K562 (cell line): Measurements from ENCODE around the gene SPSB1. TPM values are rescaled to one million over a fixed set of nuclear protein-coding genes. Genes with fewer than 3 reads are reported as not detected.

ENCODE experiments used
- ATAC-seq: fragments of 200-7000 bp; cut with Tn5 transposase; 3 replicates; pipeline ENCODE4 v1.9.1; 2020; ENCODE audit warnings: moderate library complexity
- BruUV-seq: library from RNA; stranded (reverse); fragments of 400-500 nt; replicated peaks from 2 replicates; lab custom pipeline; 2021; lab: Mats Ljungman, UMichigan
- CTCF ChIA-PET: fragments of 300-600 bp; formaldehyde crosslinking; extraction: SDS; loops from one replicate; lab custom pipeline; 2021; ENCODE audit warnings: low intra/inter-chr PET ratio; lab: Yijun Ruan, JAX
- POLR2A ChIA-PET: fragments of 300-600, 350-650 bp; sonication (Branson Sonifier 250); formaldehyde crosslinking; extraction: SDS; loops from one replicate; lab custom pipeline; 2021; ENCODE audit warnings: antibody characterized with exemption, inconsistent platforms; lab: Yijun Ruan, JAX
- DNase-seq, 4 experiments: peaks; one replicate each; pipeline versions ENCODE4 v3.0.0 to v3.0.0-alpha.2; 2011 to 2018; ENCODE audit warnings: low spot score in 3 of 4, mixed read lengths in 3 of 4; ENCODE audit errors: extremely low read depth in 1 of 4
- FAIRE-seq: peaks from 2 replicates; lab custom pipeline; 2011; peaks lifted over from hg19 to GRCh38; lab: Jason Lieb, UNC
- H2AFZ ChIP-seq: 2 replicates; pipeline ENCODE4 v1.6.0; 2011; ENCODE audit warnings: low read depth, low read length, control low read depth, inconsistent platforms
- H3K27ac ChIP-seq: fragments of 200-600 bp; 3 replicates; pipeline ENCODE4 v1.8.0; 2011; ENCODE audit warnings: low read depth, mild to moderate bottlenecking, control low read depth, inconsistent platforms, low read length, moderate library complexity, mixed read lengths; ENCODE audit errors: extremely low read depth
- H3K27me3 ChIP-seq, 2 experiments: fragments of 300-600 bp in 1 of 2; 2 replicates in 1 of 2; 3 replicates in 1 of 2; pipeline versions ENCODE4 v1.6.0 to v1.8.0; 2011; ENCODE audit warnings: inconsistent platforms in 2 of 2, low read length in 2 of 2, mild to moderate bottlenecking in 1 of 2, mixed read lengths in 1 of 2, moderate library complexity in 1 of 2; ENCODE audit not compliant: control insufficient read depth in 2 of 2, insufficient read depth in 2 of 2
- H3K36me3 ChIP-seq: fragments of 300-600 bp; 3 replicates; pipeline ENCODE4 v1.8.0; 2011; ENCODE audit warnings: mild to moderate bottlenecking, low read length, inconsistent platforms; ENCODE audit not compliant: control insufficient read depth, insufficient read depth
- H3K4me1 ChIP-seq, 2 experiments: fragments of 200-600 bp in 1 of 2; replicated peaks in 1 of 2; 2 replicates in 1 of 2; 3 replicates in 1 of 2; pipeline versions ENCODE4 v1.5.1 to v1.8.0; 2011; ENCODE audit warnings: inconsistent platforms in 2 of 2, low read length in 2 of 2, mild to moderate bottlenecking in 1 of 2, mixed read lengths in 1 of 2, moderate library complexity in 1 of 2; ENCODE audit not compliant: control insufficient read depth in 2 of 2, insufficient read depth in 2 of 2
- H3K4me2 ChIP-seq: 2 replicates; pipeline ENCODE4 v1.6.1; 2011; ENCODE audit warnings: low read length, control low read depth, inconsistent platforms, mixed read lengths; ENCODE audit not compliant: insufficient read depth
- H3K4me3 ChIP-seq: fragments of 200-600 bp; sonication (generic), shearing (Covaris generic); 2 replicates; pipeline ENCODE4 v1.5.1; 2016; ENCODE audit warnings: control low read depth, inconsistent platforms
- H3K79me2 ChIP-seq: fragments of 200-600 bp; 3 replicates; pipeline ENCODE4 v1.8.0; 2011; ENCODE audit warnings: low read length, inconsistent platforms; ENCODE audit not compliant: control insufficient read depth, insufficient read depth
- H3K9ac ChIP-seq, 2 experiments: 2 replicates each; pipeline versions ENCODE4 v1.6.0 to v1.6.1; 2011; ENCODE audit warnings: low read depth in 2 of 2, low read length in 2 of 2, control low read depth in 1 of 2, inconsistent platforms in 1 of 2, mild to moderate bottlenecking in 1 of 2, mixed read lengths in 1 of 2; ENCODE audit not compliant: insufficient read depth in 1 of 2
- H3K9me1 ChIP-seq: one replicate; pipeline ENCODE4 v1.6.0; 2011; ENCODE audit warnings: inconsistent platforms, mild to moderate bottlenecking, low read length, moderate library complexity; ENCODE audit not compliant: control insufficient read depth, insufficient read depth
- H3K9me3 ChIP-seq: replicated peaks from 2 replicates; pipeline ENCODE4 v1.5.1; 2011; ENCODE audit warnings: low read depth, low read length, inconsistent platforms; ENCODE audit not compliant: control insufficient read depth, insufficient read depth
- H4K20me1 ChIP-seq: replicated peaks from 2 replicates; pipeline ENCODE4 v1.6.1; 2011; ENCODE audit warnings: low read length, inconsistent platforms, mixed read lengths; ENCODE audit not compliant: control insufficient read depth, insufficient read depth
- BMI1 ChIP-seq: fragments of 150-350 bp; IDR thresholded peaks from 2 replicates; pipeline ENCODE4 v1.6.1; 2014; ENCODE audit warnings: low read length
- POLR2B ChIP-seq: fragments of 450-650 bp; IDR thresholded peaks from 2 replicates; pipeline ENCODE4 v1.6.1; 2018; ENCODE audit warnings: low read depth; ENCODE audit not compliant: partially characterized antibody
- SP1 ChIP-seq: sonication (generic); formaldehyde crosslinking; IDR thresholded peaks from 2 replicates; pipeline ENCODE4 v1.8.1; 2022; ENCODE audit warnings: mild to moderate bottlenecking, missing genetic modification reagents
- ZNF324 ChIP-seq: fragments of 250-450 bp; sonication (Bioruptor Pico); IDR thresholded peaks from 2 replicates; pipeline ENCODE4 v1.4.0; 2020; ENCODE audit warnings: mild to moderate bottlenecking
- ZNF512 ChIP-seq: IDR thresholded peaks from 2 replicates; pipeline ENCODE4 v1.6.1; 2016; ENCODE audit warnings: missing genetic modification characterization, missing compliant biosample characterization
- WGBS: fragments of 100-300 bp; shearing (Covaris generic); methylation state at CpG from one replicate; pipeline ENCODE4 v1.1.6; 2016; ENCODE audit warnings: low coverage, mixed read lengths; ENCODE audit not compliant: insufficient coverage; ENCODE audit errors: missing lambda C conversion rate; 5-methylcytosine and 5-hydroxymethylcytosine counted together
- in situ Hi-C: fragments of 300-500 bp; cut with MboI; formaldehyde crosslinking; loops from 4 replicates; pipeline ENCODE4 v1.15.0; 2018; ENCODE audit warnings: inconsistent platforms, mixed read lengths
- intact Hi-C: fragments of 100-400 bp; cut with micrococcal nuclease; formaldehyde crosslinking; loops from 2 replicates; pipeline ENCODE4 v1.14.2; 2022
- polyA plus RNA-seq, 8 experiments: library from polyadenylated mRNA; depleted of rRNA in 4 of 8; stranded (reverse) in 5 of 8; unstranded in 3 of 8; fragments of >200 nt; fragmentation: Nextera tagmentation in 2 of 8; fragmentation: Illumina TruSeq in 1 of 8; extraction: Ambion mirVana in 2 of 8; extraction: Trizol in 1 of 8; gene quantifications; 2 replicates each; pipeline versions ENCODE4 v1.2.1 to v1.2.3, GENCODE V29; 2011 to 2014; ENCODE audit warnings: inconsistent platforms in 1 of 8, missing spikeins in 1 of 8
- total RNA-seq, 7 experiments: library from RNA; depleted of rRNA in 6 of 7; stranded (reverse); fragments of >200 nt in 6 of 7; fragmentation: Illumina TruSeq in 2 of 7; extraction: Trizol in 2 of 7; gene quantifications; 2 replicates each; pipeline versions ENCODE4 v1.2.1 to v1.2.3, GENCODE V29; 2011 to 2021; ENCODE audit warnings: low replicate concordance in 1 of 7

The SPSB1 gene
- total and polyA plus RNA-seq, 9 of the 15 experiments (the other 6 are each of a cell fraction or from before 2014, with no cell fraction given), result 0.06 to 0.35 (median 0.14) TPM; not detected in 6

GRCh38 chr1:9397047-9397446 lies 104.4 kb downstream of the SPSB1 start:
- no peaks in the 10 kb centered on the region for H3K79me2 ChIP-seq
- H3K9ac ChIP-seq, result no peak overlapping the region
- peaks cover 0 to 6% of the 10 kb centered on the region in 2 experiments; a peak in 1 of 5 replicates for H3K4me1 ChIP-seq
- H3K36me3 ChIP-seq, result no peaks in the 10 kb centered on the region
- 0 out of 2 replicates have a peak, but pooled peaks cover 8% of the 10 kb centered on the region for H4K20me1 ChIP-seq
- H3K9me1 ChIP-seq, result no peaks in the 10 kb centered on the region
- H3K27me3 ChIP-seq, result peaks cover 67 to 92% of the 10 kb centered on the region in 2 experiments
- in situ Hi-C loops (no loop called here), intact Hi-C loops (no loop called here)
- TF ChIP-seq POLR2B, result no peak
- TF ChIP-seq SP1 (CRISPR knock-in tag), result no peak
- no peak for TF ChIP-seq BMI1
- 0 out of 2 replicates have a peak, but pooled peaks have one; percentile 59 for TF ChIP-seq ZNF512
- no peak for TF ChIP-seq ZNF324 (CRISPR knock-in tag)
- H3K9me3 ChIP-seq, result peaks cover 3% of the 10 kb centered on the region
- FAIRE-seq, result no peak
- no peak overlapping the region for H3K4me3 ChIP-seq
- CTCF ChIA-PET, result no interaction called here
- POLR2A ChIA-PET, result interaction anchor here (1.1 kb wide), 1 partner anchor 16 kb away, joined by 5 read pairs; no protein-coding TSS in a partner anchor
- no peak overlapping the region for H3K27ac ChIP-seq
- H3K4me2 ChIP-seq, result no peak overlapping the region
- DNase-seq, result no peak
- no peak overlapping the region for H2AFZ ChIP-seq
- no peak for ATAC-seq
- WGBS, result 0% methylated on average over 6 of the region's 6 CpGs
- no TSS peak for BruUV-seq
